Endothelial cell (in vitro differentiated cells): Measurements from ENCODE around the gene RADX. TPM values are rescaled to one million over a fixed set of nuclear protein-coding genes. Genes with fewer than 3 reads are reported as not detected.

Experiments
- DNase-seq: peaks from one replicate; pipeline ENCODE4 v3.0.0; 2021; ENCODE audit warnings: low spot score
- H3K27ac Mint-ChIP-seq: one replicate; pipeline ENCODE4 v1.8.0; 2021; ENCODE audit warnings: mixed read lengths, inconsistent platforms; ENCODE audit not compliant: unreplicated experiment
- H3K27me3 Mint-ChIP-seq: one replicate; pipeline ENCODE4 v1.8.0; 2021; ENCODE audit warnings: mild to moderate bottlenecking, moderate library complexity, mixed read lengths, inconsistent platforms; ENCODE audit not compliant: unreplicated experiment
- H3K36me3 Mint-ChIP-seq: one replicate; pipeline ENCODE4 v1.8.0; 2021; ENCODE audit warnings: mild to moderate bottlenecking, low read depth, mixed read lengths, inconsistent platforms; ENCODE audit not compliant: unreplicated experiment
- H3K4me1 Mint-ChIP-seq: one replicate; pipeline ENCODE4 v1.8.0; 2021; ENCODE audit warnings: mild to moderate bottlenecking, mixed read lengths, inconsistent platforms; ENCODE audit not compliant: unreplicated experiment
- H3K4me3 Mint-ChIP-seq: one replicate; pipeline ENCODE4 v1.8.0; 2021; ENCODE audit warnings: mild to moderate bottlenecking, mixed read lengths, inconsistent platforms; ENCODE audit not compliant: unreplicated experiment
- H3K9me3 Mint-ChIP-seq: one replicate; pipeline ENCODE4 v1.8.0; 2021; ENCODE audit warnings: mixed read lengths, inconsistent platforms; ENCODE audit not compliant: unreplicated experiment
- total RNA-seq: library from RNA; stranded (reverse); fragmentation: NEBNext Ultra II Directional; extraction: Animal tissue kit (Norgen Biotek cat#: 25700); gene quantifications from one replicate; pipeline ENCODE4 v1.2.1, GENCODE V29; 2021; ENCODE audit not compliant: unreplicated experiment
- TF ChIP-seq, protein P1 (sequence below): fragments of 200-600 bp; sonication (generic); IDR thresholded peaks from one replicate; pipeline ENCODE4 v1.5.0; 2021; ENCODE audit warnings: antibody characterized with exemption; ENCODE audit not compliant: unreplicated experiment

RADX gene
- total RNA-seq, 1 donor from 2014 or later, result 3.1 TPM

DNA sequence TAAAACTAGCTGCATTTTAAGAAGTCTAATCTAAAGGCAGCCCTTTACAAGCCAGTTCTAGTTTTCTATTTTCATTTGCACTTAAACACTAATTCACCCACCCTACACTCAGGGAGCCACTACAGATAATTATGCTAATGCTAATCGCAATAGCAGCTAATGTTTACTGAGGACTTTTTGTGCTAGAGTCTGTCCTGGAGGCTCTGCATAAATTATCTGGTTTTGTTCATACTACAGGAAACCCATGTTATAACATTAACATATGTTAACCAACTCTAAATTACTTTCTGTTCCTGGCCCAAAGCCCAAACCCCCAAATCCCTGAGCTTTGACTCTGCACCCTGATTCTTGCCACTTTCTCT is 480 bp upstream of the RADX start:
- Mint-ChIP-seq H3K9me3 (no peaks in the 10 kb centered on the region), H3K27ac (no peak overlapping the region), H3K36me3 (no peaks in the 10 kb centered on the region), H3K4me3 (peak overlapping the region; percentile 90), H3K4me1 (peaks cover 6% of the 10 kb centered on the region), H3K27me3 (peaks cover 1% of the 10 kb centered on the region)
- DNase-seq, result no peak
- TF ChIP-seq, protein P1, sequence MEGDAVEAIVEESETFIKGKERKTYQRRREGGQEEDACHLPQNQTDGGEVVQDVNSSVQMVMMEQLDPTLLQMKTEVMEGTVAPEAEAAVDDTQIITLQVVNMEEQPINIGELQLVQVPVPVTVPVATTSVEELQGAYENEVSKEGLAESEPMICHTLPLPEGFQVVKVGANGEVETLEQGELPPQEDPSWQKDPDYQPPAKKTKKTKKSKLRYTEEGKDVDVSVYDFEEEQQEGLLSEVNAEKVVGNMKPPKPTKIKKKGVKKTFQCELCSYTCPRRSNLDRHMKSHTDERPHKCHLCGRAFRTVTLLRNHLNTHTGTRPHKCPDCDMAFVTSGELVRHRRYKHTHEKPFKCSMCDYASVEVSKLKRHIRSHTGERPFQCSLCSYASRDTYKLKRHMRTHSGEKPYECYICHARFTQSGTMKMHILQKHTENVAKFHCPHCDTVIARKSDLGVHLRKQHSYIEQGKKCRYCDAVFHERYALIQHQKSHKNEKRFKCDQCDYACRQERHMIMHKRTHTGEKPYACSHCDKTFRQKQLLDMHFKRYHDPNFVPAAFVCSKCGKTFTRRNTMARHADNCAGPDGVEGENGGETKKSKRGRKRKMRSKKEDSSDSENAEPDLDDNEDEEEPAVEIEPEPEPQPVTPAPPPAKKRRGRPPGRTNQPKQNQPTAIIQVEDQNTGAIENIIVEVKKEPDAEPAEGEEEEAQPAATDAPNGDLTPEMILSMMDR, result no peak

DNA sequence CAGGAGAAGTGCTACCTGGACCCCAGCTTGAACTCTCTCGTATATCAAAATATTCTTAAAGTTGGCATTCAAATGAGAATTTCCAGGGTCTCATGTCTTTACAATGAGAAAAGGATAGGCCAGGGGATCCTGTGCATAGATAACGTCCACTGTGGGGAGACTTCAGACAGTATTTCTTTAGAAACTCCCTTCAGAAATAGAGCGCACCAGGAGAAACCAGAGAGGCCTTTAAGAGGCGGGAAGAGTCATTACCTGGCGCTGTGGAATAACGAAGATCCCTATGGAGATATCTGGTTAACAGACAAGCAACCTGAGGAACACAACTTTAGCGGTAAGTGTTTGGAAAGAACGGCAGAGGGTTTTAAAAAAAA is 600 bp downstream of the RADX start:
- no peak overlapping the region for H3K27ac Mint-ChIP-seq
- H3K4me3 Mint-ChIP-seq, result peak overlapping the region; percentile 90
- H3K4me1 Mint-ChIP-seq, result peaks cover 6% of the 10 kb centered on the region
- H3K27me3 Mint-ChIP-seq, result peaks cover 1% of the 10 kb centered on the region
- TF ChIP-seq, protein P1, result no peak
- no peak for DNase-seq
- H3K36me3 Mint-ChIP-seq, result no peaks in the 10 kb centered on the region
- H3K9me3 Mint-ChIP-seq, result no peaks in the 10 kb centered on the region

DNA sequence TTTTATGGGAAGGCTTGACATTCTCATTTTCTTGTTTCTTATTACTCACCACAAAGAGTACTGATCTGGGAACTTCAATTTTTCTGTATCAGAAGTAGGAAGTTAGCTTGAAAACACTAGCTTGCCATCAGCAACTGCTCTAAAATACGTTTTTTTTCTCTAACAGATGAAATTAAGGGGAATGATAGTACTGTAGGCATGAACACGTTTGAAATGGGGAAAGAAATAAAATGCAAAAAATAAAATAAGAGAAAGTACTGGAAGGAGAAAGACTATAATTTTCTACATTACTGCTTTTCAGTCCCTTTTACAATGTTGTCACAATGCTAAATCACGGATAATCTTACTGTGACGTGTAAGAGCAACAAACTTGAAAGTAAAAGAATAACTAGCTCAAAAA is 1.5 kb downstream of the RADX start:
- no peaks in the 10 kb centered on the region for H3K36me3 Mint-ChIP-seq
- no peak overlapping the region for H3K27ac Mint-ChIP-seq
- H3K4me3 Mint-ChIP-seq, result no peak overlapping the region
- TF ChIP-seq, protein P1, result no peak
- no peak for DNase-seq
- H3K4me1 Mint-ChIP-seq, result peaks cover 6% of the 10 kb centered on the region
- H3K27me3 Mint-ChIP-seq, result peaks cover 3% of the 10 kb centered on the region
- no peaks in the 10 kb centered on the region for H3K9me3 Mint-ChIP-seq

DNA sequence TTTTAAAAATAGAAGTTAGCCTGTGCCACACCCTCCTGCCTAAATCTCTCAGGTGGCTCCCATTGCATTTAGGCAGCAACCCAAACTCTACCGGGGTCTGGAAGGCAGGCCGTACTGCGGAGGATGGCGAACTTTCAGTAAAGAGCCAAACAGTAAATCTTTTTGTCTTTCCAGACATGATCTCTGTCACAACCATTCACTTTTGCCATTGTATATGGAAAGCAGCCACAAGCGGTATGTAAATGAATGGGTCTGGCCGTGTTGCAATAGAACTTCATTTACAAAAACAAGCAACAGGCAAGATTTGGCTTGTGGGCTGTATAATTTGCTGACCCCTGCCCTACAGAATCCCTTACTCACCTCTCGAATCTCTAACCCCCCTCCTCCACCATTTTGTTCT is 3.3 kb downstream of the RADX start:
- Mint-ChIP-seq H3K4me3 (no peak overlapping the region), H3K27me3 (peaks cover 3% of the 10 kb centered on the region)
- no peak for DNase-seq

DNA sequence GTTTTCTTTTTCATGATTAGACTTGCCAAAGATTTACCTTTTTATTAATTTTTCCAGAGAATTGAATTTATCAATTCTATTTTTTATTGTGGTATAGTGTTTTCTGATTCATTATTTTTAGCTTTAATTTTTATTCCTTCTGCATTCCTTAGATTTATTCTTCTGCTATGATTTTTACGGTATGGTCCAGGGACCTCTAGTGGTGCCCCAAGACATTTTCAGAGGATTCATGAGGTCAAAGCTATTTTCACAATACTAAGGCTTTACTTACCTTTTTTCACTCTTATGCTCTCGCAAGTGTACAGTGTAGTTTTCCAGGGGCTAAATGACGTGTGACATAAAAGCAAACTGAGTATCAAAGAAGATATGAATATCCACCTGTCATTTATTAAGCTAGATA is 8.0 kb downstream of the RADX start:
- no peaks in the 10 kb centered on the region for H3K4me1 Mint-ChIP-seq
- H3K4me3 Mint-ChIP-seq, result no peak overlapping the region
- H3K36me3 Mint-ChIP-seq, result no peaks in the 10 kb centered on the region
- TF ChIP-seq, protein P1, result no peak
- DNase-seq, result no peak
- H3K9me3 Mint-ChIP-seq, result no peaks in the 10 kb centered on the region
- H3K27ac Mint-ChIP-seq, result no peak overlapping the region
- H3K27me3 Mint-ChIP-seq, result peaks cover 6% of the 10 kb centered on the region

More for the DNA sequence above, 3.3 kb downstream of the RADX start:
- H3K9me3 Mint-ChIP-seq, result no peaks in the 10 kb centered on the region
- TF ChIP-seq, protein P1, result no peak
- no peak overlapping the region for H3K27ac Mint-ChIP-seq
- peaks cover 6% of the 10 kb centered on the region for H3K4me1 Mint-ChIP-seq
- H3K36me3 Mint-ChIP-seq, result no peaks in the 10 kb centered on the region
